Right atrium auricular region (tissue), 2 donors: Measurements from ENCODE around the gene POLG2. TPM values are rescaled to one million over a fixed set of nuclear protein-coding genes. Genes with fewer than 3 reads are reported as not detected.

Source experiments
- DNase-seq: peaks from one replicate; pipeline ENCODE4 v3.0.0-alpha.2; 2019; ENCODE audit warnings: low spot score
- H3K27ac ChIP-seq, 2 donors: fragments of 200-600 bp; sonication (generic); 1 replicate in 1 of 2; 2 replicates in 1 of 2; pipeline ENCODE4 v1.5.1; 2016 to 2019
- H3K27me3 ChIP-seq, 2 donors: fragments of 200-600 bp; sonication (generic); one replicate each; pipeline versions ENCODE4 v1.5.1 to v1.6.0; 2017 to 2019
- H3K36me3 ChIP-seq: fragments of 200-600 bp; sonication (generic); one replicate; pipeline ENCODE4 v1.5.1; 2016
- H3K4me1 ChIP-seq, 2 donors: fragments of 200-600 bp; sonication (generic); one replicate each; pipeline versions ENCODE4 v1.5.1 to v1.6.0; 2017 to 2019
- H3K4me3 ChIP-seq, 2 donors: fragments of 200-600 bp; sonication (generic); 1 replicate in 1 of 2; 2 replicates in 1 of 2; pipeline ENCODE4 v1.5.1; 2017 to 2019; ENCODE audit warnings: mild to moderate bottlenecking in 1 of 2, moderate library complexity in 1 of 2
- H3K9me3 ChIP-seq, 2 donors: fragments of 200-600 bp; sonication (generic); one replicate each; pipeline ENCODE4 v1.5.1; 2019
- total RNA-seq, 2 donors: library from RNA; depleted of rRNA; stranded (reverse); fragments of >200 nt; gene quantifications; one replicate each; pipeline ENCODE4 v1.1.0, GENCODE V29; 2016
- TF ChIP-seq, protein P1 (sequence below), 2 donors: fragments of 200-600 bp; sonication (generic); IDR thresholded peaks; one replicate each; pipeline ENCODE4 v1.5.1; 2019; ENCODE audit warnings: antibody characterized with exemption in 2 of 2

Gene POLG2
- total RNA-seq, 2 donors from 2014 or later = 2.7 to 3.3 TPM

DNA sequence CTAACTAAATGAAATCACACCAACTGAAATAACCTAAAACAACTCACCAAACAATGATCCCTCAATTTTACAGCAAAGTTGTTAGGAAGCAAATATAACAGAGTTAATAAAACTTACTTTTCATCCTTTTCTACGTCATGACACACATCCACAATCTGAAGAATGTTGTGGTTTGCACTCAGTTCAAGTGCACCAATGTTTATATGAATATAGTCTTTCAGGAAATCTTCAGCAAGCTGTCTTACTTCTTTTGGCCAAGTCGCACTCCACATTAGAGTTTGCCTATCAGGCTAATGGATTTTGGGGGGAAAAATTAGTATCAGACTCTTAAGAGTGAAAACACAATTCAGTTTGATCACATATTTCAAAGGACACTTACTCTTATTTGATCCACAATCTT lies 6.0 kb upstream of the POLG2 start:
- Histone ChIP-seq H3K4me1 (peaks cover 0 to 52% of the 10 kb centered on the region in 2 donors), H3K9me3 (no peaks in the 10 kb centered on the region), H3K4me3 (no peak overlapping the region), H3K36me3 (peaks cover 78% of the 10 kb centered on the region), H3K27ac (no peak overlapping the region), H3K27me3 (no peaks in the 10 kb centered on the region)
- no peak for DNase-seq
- TF ChIP-seq, protein P1, sequence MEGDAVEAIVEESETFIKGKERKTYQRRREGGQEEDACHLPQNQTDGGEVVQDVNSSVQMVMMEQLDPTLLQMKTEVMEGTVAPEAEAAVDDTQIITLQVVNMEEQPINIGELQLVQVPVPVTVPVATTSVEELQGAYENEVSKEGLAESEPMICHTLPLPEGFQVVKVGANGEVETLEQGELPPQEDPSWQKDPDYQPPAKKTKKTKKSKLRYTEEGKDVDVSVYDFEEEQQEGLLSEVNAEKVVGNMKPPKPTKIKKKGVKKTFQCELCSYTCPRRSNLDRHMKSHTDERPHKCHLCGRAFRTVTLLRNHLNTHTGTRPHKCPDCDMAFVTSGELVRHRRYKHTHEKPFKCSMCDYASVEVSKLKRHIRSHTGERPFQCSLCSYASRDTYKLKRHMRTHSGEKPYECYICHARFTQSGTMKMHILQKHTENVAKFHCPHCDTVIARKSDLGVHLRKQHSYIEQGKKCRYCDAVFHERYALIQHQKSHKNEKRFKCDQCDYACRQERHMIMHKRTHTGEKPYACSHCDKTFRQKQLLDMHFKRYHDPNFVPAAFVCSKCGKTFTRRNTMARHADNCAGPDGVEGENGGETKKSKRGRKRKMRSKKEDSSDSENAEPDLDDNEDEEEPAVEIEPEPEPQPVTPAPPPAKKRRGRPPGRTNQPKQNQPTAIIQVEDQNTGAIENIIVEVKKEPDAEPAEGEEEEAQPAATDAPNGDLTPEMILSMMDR (IDR thresholded peaks at IDR 0.05) = no peak

DNA sequence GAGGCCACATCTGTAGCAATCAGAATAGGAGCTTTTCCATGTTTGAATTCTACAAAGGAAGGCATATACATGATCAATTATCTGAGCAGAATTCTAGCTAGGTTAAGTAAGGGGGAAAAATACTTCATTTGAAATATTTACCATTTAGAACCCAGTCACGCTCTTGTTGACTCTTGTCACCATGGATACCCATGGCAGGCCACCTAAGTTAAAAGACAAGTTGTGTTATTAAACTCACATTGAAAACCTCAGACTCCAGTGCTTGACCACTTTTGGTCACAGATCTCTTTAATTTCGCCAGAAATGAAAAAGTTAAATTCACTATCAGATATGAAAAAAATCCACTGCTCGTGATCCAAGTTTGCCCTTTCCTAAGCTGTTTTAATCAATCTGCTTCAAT lies 5.2 kb upstream of the POLG2 start:
- TF ChIP-seq, protein P1 (IDR thresholded peaks at IDR 0.05) = no peak
- H3K27ac ChIP-seq = no peak overlapping the region
- no peaks in the 10 kb centered on the region for H3K27me3 ChIP-seq
- H3K36me3 ChIP-seq = peaks cover 82% of the 10 kb centered on the region
- no peak for DNase-seq
- peaks cover 0 to 56% of the 10 kb centered on the region in 2 donors for H3K4me1 ChIP-seq
- H3K4me3 ChIP-seq = no peak overlapping the region
- H3K9me3 ChIP-seq = no peaks in the 10 kb centered on the region

DNA sequence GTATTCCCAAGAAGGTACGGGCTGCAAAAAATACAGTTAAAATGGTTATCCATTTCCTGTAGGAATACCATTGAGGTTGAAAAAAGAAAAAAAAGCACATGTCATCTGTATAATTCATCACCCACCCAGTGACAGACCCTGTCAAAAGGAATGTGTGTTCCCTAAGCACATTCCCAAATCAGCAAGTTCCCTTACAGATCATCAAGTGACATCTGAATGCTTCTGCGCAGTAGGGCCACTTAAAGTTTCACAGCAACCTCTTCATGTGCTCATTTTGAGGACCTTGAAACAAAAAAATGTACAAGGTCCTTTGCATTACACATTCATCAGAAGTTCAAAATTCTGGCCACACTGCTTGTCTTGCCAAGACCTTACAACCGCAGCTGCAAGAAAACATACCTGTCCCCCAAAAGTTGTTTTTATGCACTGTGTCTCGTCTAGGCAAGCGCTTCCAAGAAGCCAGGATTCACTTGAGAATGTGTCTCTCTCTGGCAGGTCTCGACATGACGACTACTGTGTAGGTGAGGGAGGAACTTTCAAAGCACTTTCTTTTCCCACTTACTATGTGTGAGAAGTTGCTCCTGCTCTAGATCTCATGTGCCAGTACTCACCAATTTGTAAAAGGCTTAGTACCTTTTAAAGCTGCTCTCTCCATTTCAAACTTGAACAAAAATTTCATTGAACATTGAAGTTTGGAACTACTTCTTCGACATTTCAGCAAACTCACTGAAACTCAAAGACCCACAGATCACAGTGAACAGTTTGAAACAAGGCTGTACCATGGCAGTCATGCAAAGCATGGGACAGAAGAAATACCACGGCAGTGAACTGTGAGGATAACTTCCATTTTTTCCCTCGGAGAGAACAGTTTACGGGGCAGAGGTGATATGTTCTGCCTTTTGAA lies 4.3 kb upstream of the POLG2 start:
- Histone ChIP-seq H3K27ac (no peak overlapping the region), H3K27me3 (no peaks in the 10 kb centered on the region), H3K36me3 (peaks cover 82% of the 10 kb centered on the region), H3K4me3 (no peak overlapping the region), H3K9me3 (no peaks in the 10 kb centered on the region), H3K4me1 (peaks cover 0 to 60% of the 10 kb centered on the region in 2 donors)
- TF ChIP-seq, protein P1 (IDR thresholded peaks at IDR 0.05) = no peak
- no peak for DNase-seq

DNA sequence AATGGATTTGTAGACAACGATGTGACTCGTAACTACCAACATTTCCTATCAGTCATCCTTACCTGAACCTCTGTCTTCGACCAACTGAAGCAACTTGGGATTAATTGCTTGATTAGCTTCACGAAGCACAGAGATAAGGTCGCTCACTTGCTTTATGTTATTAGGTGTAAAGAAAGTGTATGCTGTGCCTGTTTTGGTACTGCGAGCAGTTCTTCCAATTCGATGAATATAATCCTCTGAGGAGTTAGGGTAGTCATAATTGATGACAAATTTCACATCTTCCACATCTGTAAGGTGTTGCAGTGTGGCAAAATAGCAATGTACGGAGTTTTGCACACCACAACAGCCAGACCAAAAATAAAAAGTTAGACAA lies 3.6 kb upstream of the POLG2 start:
- no peak overlapping the region for H3K4me3 ChIP-seq
- no peaks in the 10 kb centered on the region for H3K27me3 ChIP-seq
- H3K9me3 ChIP-seq = no peaks in the 10 kb centered on the region
- DNase-seq = no peak
- peaks cover 78% of the 10 kb centered on the region for H3K36me3 ChIP-seq
- H3K27ac ChIP-seq = no peak overlapping the region
- H3K4me1 ChIP-seq = peaks cover 0 to 67% of the 10 kb centered on the region in 2 donors
- TF ChIP-seq, protein P1 (IDR thresholded peaks at IDR 0.05) = no peak

DNA sequence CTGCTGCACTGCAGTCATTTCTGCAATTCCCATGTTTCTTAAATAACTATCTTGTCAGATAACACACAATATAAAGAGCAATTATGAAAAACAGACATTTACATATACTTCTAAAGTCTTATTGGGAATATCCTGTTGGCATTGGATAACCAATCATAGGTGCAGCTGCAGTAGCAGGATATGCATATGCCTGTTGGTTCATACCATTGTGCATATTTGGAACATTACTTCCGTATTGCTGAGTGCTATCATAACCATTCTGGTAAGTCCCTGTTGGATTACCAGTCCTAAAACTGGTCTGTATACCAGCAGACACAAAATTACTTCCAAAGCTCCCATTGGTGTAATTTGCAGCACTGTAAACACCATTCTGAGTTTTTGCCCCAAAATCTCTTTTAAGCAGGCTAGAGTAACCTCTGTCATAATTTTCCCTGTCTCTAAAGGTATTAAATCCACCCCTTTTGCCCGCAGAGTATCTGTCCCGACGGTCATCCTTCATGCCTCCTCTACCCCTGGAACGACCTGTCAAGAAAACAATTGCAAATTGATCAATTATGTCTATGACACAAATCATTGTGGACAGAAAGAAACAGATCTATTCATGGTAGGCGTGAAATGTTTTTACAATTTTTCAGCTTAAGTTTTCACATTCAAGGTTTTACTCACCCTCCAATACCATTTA lies 3.1 kb upstream of the POLG2 start:
- H3K27me3 ChIP-seq = no peaks in the 10 kb centered on the region
- H3K9me3 ChIP-seq = no peaks in the 10 kb centered on the region
- H3K27ac ChIP-seq = no peak overlapping the region
- H3K4me3 ChIP-seq = no peak overlapping the region
- H3K4me1 ChIP-seq = peaks cover 0 to 72% of the 10 kb centered on the region in 2 donors
- TF ChIP-seq, protein P1 (IDR thresholded peaks at IDR 0.05) = no peak
- DNase-seq = no peak
- H3K36me3 ChIP-seq = peaks cover 75% of the 10 kb centered on the region
